HG02678 (cell line): Measurements from ENCODE around the gene IL2RG.

ENCODE experiments used
- ATAC-seq: cut with Tn5 transposase; IDR thresholded peaks from one replicate; pipeline ENCODE4 v1.9.1; 2021; ENCODE audit warnings: mild to moderate bottlenecking, moderate library complexity; ENCODE audit not compliant: unreplicated experiment

IL2RG gene

GRCh38 chrX:71111141-71111843 lies at the start of gene IL2RG:
Gene IL2RG, minus strand, starts transcription at chrX:71111577. Its CDS starts 38 bp downstream, at chrX:71111539.
- peak; percentile 95 for ATAC-seq

GRCh38 chrX:71160475-71160874 lies 49.1 kb upstream of the IL2RG start:
- ATAC-seq, result no peak

GRCh38 chrX:71159335-71159734 lies 48.0 kb upstream of the IL2RG start:
- no peak for ATAC-seq

- ATAC-seq, result no peak
Measured at GRCh38 chrX:71158603-71159002, 47.2 kb upstream of the IL2RG start.

GRCh38 chrX:71154641-71155040 lies 43.3 kb upstream of the IL2RG start:
- ATAC-seq, result no peak

GRCh38 chrX:71154196-71154595 lies 42.8 kb upstream of the IL2RG start:
- no peak for ATAC-seq

- ATAC-seq, result no peak
Measured at GRCh38 chrX:71151366-71151765, 40.0 kb upstream of the IL2RG start.

GRCh38 chrX:71148278-71148663 lies 36.9 kb upstream of the IL2RG start:
- no peak for ATAC-seq

GRCh38 chrX:71147496-71148277 lies 36.3 kb upstream of the IL2RG start:
- ATAC-seq, result no peak

GRCh38 chrX:71144651-71145050 lies 33.3 kb upstream of the IL2RG start, which contains the start of gene NLGN3:
Gene NLGN3, plus strand, starts transcription at chrX:71144841. Its CDS starts 2,909 bp downstream, at chrX:71147750.
- ATAC-seq, result no peak

- ATAC-seq, result no peak
Measured at GRCh38 chrX:71143508-71143907, 32.1 kb upstream of the IL2RG start.

GRCh38 chrX:71140440-71140839 lies 29.1 kb upstream of the IL2RG start:
- no peak for ATAC-seq

- ATAC-seq, result no peak
Measured at GRCh38 chrX:71131510-71131909, 20.1 kb upstream of the IL2RG start.

GRCh38 chrX:71128915-71129765 lies 17.8 kb upstream of the IL2RG start:
- no peak for ATAC-seq

GRCh38 chrX:71128166-71128833 lies 16.9 kb upstream of the IL2RG start:
- no peak for ATAC-seq

GRCh38 chrX:71118985-71119535 lies 7.7 kb upstream of the IL2RG start:
- no peak for ATAC-seq

- ATAC-seq, result peak; percentile 90
Measured at GRCh38 chrX:71118032-71118984, 6.9 kb upstream of the IL2RG start, which contains the start of gene MED12. Gene MED12, plus strand, starts transcription at chrX:71118596. Its CDS starts 159 bp downstream, at chrX:71118755.

- no peak for ATAC-seq
Measured at GRCh38 chrX:71117358-71117757, 6.0 kb upstream of the IL2RG start.

- peak; percentile 30 for ATAC-seq
Measured at GRCh38 chrX:71111921-71112431, 599 bp upstream of the IL2RG start.
